Bronchial epithelial cell (primary cell): ENCODE measurements around the gene ERCC3. TPM values are rescaled to one million over a fixed set of nuclear protein-coding genes. Genes with fewer than 3 reads are reported as not detected.

ENCODE experiments used
- DNase-seq: peaks from one replicate; pipeline ENCODE4 v3.0.0-alpha.2; 2010; ENCODE audit warnings: low read depth
- FAIRE-seq: peaks from 2 replicates; lab custom pipeline; 2011; peaks lifted over from hg19 to GRCh38; lab: Jason Lieb, UNC
- H3K27me3 ChIP-seq: 2 replicates; pipeline ENCODE4 v1.5.1; 2011; ENCODE audit warnings: low read length; ENCODE audit not compliant: control insufficient read depth, insufficient read depth
- H3K36me3 ChIP-seq: 2 replicates; pipeline ENCODE4 v1.5.1; 2011; ENCODE audit warnings: low read length; ENCODE audit not compliant: control insufficient read depth, insufficient read depth
- H3K4me3 ChIP-seq: 2 replicates; pipeline ENCODE4 v1.5.1; 2011; ENCODE audit warnings: mild to moderate bottlenecking, low read depth, low read length, control low read depth
- CTCF ChIP-seq: IDR thresholded peaks from 2 replicates; pipeline ENCODE4 v1.5.1; 2011; ENCODE audit warnings: mild to moderate bottlenecking, moderate library complexity, low read length, control low read depth, inconsistent platforms; ENCODE audit not compliant: insufficient read depth, severe bottlenecking
- total RNA-seq: library from RNA; depleted of rRNA; stranded (reverse); fragments of >200 nt; gene quantifications from 2 replicates; pipeline ENCODE4 v1.2.1, GENCODE V29; 2014

The ERCC3 gene
- total RNA-seq, 1 donor from 2014 or later = 32.4 TPM

GRCh38 chr2:127314193-127314988 lies 20.4 kb upstream of the ERCC3 start:
- FAIRE-seq = no peak
- no peaks in the 10 kb centered on the region for H3K27me3 ChIP-seq
- H3K36me3 ChIP-seq = peaks cover 9% of the 10 kb centered on the region
- no peak overlapping the region for H3K4me3 ChIP-seq
- no peak for TF ChIP-seq CTCF
- no peak for DNase-seq

GRCh38 chr2:127313406-127313805 lies 19.5 kb upstream of the ERCC3 start:
- Histone ChIP-seq H3K36me3 (peaks cover 7% of the 10 kb centered on the region), H3K27me3 (no peaks in the 10 kb centered on the region), H3K4me3 (no peak overlapping the region)
- DNase-seq (peak; percentile 30), FAIRE-seq (no peak)
- no peak for TF ChIP-seq CTCF

- FAIRE-seq = no peak
- no peak for DNase-seq
- H3K4me3 ChIP-seq = no peak overlapping the region
- no peaks in the 10 kb centered on the region for H3K27me3 ChIP-seq
- peaks cover 13% of the 10 kb centered on the region for H3K36me3 ChIP-seq
- no peak for TF ChIP-seq CTCF
These were observed 17.0 kb upstream of the ERCC3 start for GRCh38 chr2:127310980-127311379.

- no peak for FAIRE-seq
- H3K27me3 ChIP-seq = no peaks in the 10 kb centered on the region
- H3K36me3 ChIP-seq = peaks cover 14% of the 10 kb centered on the region
- no peak for DNase-seq
- H3K4me3 ChIP-seq = no peak overlapping the region
- TF ChIP-seq CTCF = no peak
These were observed 15.5 kb upstream of the ERCC3 start for GRCh38 chr2:127309468-127309867.

- Histone ChIP-seq H3K4me3 (no peak overlapping the region), H3K36me3 (peaks cover 14% of the 10 kb centered on the region), H3K27me3 (no peaks in the 10 kb centered on the region)
- DNase-seq (no peak), FAIRE-seq (no peak)
- TF ChIP-seq CTCF = no peak
These were observed 14.7 kb upstream of the ERCC3 start for GRCh38 chr2:127308586-127309138.
